Cardiac muscle cell (in vitro differentiated cells and primary cell): ENCODE results near the gene LYPD6B. TPM values are rescaled to one million over a fixed set of nuclear protein-coding genes. Genes with fewer than 3 reads are reported as not detected.

ENCODE experiments used
- DNase-seq, 2 donors: peaks; one replicate each; pipeline versions ENCODE4 v3.0.0 to v3.0.0-alpha.2; 2010 to 2017; ENCODE audit warnings: low read depth in 1 of 2, low spot score in 1 of 2
- H3K27ac ChIP-seq: fragments of 200-600 bp; sonication (generic); 2 replicates; pipeline ENCODE4 v1.5.1; 2016
- H3K27me3 ChIP-seq: fragments of 200-600 bp; sonication (generic); 2 replicates; pipeline ENCODE4 v1.6.0; 2016; ENCODE audit warnings: control low read depth
- H3K36me3 ChIP-seq: fragments of 200-600 bp; sonication (generic); 2 replicates; pipeline ENCODE4 v1.5.1; 2016; ENCODE audit warnings: control low read depth
- H3K4me1 ChIP-seq: fragments of 200-600 bp; sonication (generic); 2 replicates; pipeline ENCODE4 v1.8.1; 2017; ENCODE audit warnings: low read depth, mild to moderate bottlenecking, mixed run types
- H3K4me3 ChIP-seq: fragments of 200-600 bp; sonication (generic); 2 replicates; pipeline ENCODE4 v1.5.1; 2016; ENCODE audit warnings: mild to moderate bottlenecking
- H3K9me3 ChIP-seq: fragments of 200-600 bp; sonication (generic); 2 replicates; pipeline ENCODE4 v1.5.1; 2017; ENCODE audit warnings: low read depth, mild to moderate bottlenecking, control low read depth
- polyA plus RNA-seq: library from polyadenylated mRNA; unstranded; fragments of >200 nt; fragmentation: Nextera tagmentation; extraction: Ambion mirVana; gene quantifications from 2 replicates; pipeline ENCODE4 v1.2.1, GENCODE V29; 2016
- total RNA-seq: library from RNA; depleted of rRNA; stranded (reverse); fragments of >200 nt; gene quantifications from 2 replicates; pipeline ENCODE4 v1.2.3, GENCODE V29; 2016
- TF ChIP-seq, protein P1 (sequence below): IDR thresholded peaks from 2 replicates; pipeline ENCODE4 v1.5.1; 2012; ENCODE audit warnings: low read depth, mild to moderate bottlenecking, low read length

The LYPD6B gene
- total and polyA plus RNA-seq, 2 experiments from 2014 or later = 1.6 to 5.7 TPM

DNA sequence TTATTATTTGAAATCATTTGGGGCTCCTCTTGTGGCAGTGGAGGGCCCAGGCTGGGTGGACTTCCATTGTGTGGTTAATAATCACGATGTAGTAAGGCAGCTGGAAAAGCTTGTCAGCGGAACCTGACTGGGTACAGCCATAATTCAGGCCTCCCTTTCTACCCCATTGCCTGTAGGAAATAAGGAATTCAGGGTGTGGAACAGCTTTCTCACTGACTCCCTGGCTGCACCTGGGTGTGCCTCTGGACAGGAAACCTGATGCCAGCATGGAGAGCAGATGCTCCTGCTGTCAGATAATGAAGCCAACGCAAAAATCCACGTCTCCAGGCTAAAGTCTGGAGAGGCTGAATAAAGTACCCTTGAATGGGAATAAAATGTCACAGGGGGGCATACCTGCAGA is 44.2 kb downstream of the LYPD6B start:
- Histone ChIP-seq H3K27me3 (no peaks in the 10 kb centered on the region), H3K4me1 (peaks cover 16% of the 10 kb centered on the region), H3K36me3 (no peaks in the 10 kb centered on the region), H3K27ac (no peak overlapping the region), H3K9me3 (no peaks in the 10 kb centered on the region), H3K4me3 (no peak overlapping the region)
- no peak for DNase-seq
- TF ChIP-seq, protein P1, sequence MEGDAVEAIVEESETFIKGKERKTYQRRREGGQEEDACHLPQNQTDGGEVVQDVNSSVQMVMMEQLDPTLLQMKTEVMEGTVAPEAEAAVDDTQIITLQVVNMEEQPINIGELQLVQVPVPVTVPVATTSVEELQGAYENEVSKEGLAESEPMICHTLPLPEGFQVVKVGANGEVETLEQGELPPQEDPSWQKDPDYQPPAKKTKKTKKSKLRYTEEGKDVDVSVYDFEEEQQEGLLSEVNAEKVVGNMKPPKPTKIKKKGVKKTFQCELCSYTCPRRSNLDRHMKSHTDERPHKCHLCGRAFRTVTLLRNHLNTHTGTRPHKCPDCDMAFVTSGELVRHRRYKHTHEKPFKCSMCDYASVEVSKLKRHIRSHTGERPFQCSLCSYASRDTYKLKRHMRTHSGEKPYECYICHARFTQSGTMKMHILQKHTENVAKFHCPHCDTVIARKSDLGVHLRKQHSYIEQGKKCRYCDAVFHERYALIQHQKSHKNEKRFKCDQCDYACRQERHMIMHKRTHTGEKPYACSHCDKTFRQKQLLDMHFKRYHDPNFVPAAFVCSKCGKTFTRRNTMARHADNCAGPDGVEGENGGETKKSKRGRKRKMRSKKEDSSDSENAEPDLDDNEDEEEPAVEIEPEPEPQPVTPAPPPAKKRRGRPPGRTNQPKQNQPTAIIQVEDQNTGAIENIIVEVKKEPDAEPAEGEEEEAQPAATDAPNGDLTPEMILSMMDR = no peak

DNA sequence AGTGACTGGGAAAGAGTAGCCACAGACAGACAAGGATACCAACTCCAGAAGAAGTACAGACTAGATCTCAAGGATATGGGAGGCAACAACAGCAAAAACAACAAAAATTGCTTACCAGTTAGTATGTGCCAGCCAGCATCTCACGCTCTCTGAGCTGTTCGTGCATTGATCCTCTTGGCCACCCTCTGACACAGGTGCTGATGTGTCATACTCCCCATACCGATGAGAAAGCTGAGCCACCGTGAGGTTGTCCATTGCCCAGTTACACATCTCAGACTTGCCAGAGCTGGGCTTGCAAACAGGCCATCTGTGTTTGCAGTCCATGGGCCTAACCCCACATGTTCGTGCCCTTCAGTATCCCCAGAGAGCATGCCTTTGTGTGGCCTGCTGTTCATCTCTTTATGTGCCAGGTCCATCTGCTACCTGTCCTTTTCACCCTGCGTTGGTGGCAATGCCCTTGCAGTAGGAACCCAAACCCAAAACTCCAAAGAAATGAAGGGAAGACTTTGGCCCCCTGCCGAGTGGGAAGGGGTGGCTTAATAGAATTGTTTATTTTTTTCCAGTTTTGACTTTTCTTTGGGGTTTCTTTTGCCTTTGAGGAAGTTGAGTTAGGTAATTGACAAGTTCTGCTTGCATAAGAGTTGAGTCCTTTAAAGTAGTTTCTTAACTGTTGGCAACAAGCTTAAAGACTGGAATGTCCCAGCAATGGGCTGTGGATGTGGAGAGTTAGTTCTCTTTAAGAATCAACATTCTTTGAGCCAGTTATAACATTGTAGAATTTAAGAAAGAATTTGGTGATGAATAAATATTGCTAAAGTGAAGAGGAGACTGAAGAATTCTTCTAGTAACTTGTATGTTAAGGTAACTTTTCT is 46.7 kb downstream of the LYPD6B start:
- peak in 1 of 2 donors; percentile 27 for DNase-seq
- Histone ChIP-seq H3K4me3 (no peak overlapping the region), H3K36me3 (no peaks in the 10 kb centered on the region), H3K27ac (no peak overlapping the region), H3K9me3 (no peaks in the 10 kb centered on the region), H3K4me1 (peaks cover 11% of the 10 kb centered on the region), H3K27me3 (no peaks in the 10 kb centered on the region)
- TF ChIP-seq, protein P1 = no peak

DNA sequence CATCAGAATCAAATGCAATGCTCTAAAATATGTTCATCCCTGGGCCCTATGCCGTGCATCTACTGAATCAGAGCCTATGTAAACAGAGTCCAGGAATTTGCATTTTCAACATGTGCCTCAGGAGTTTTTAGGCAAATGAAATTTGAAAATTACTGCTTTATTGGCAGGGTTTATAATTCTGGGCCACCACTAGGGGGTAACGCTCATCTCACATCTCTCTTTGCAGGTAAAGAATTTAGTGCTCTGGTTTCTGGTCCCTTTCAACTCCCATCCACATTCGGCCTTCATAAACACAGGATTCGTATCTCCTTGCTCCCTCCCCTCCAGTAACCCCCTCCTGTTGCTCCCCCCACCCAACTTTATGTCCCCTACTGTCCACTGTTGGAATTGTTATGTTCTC is 49.3 kb downstream of the LYPD6B start:
- H3K9me3 ChIP-seq = no peaks in the 10 kb centered on the region
- H3K27me3 ChIP-seq = no peaks in the 10 kb centered on the region
- peaks cover 8% of the 10 kb centered on the region for H3K4me1 ChIP-seq
- TF ChIP-seq, protein P1 = peak; percentile 33
- H3K4me3 ChIP-seq = no peak overlapping the region
- no peak overlapping the region for H3K27ac ChIP-seq
- no peaks in the 10 kb centered on the region for H3K36me3 ChIP-seq
- DNase-seq = peak in 1 of 2 donors; percentile 8

DNA sequence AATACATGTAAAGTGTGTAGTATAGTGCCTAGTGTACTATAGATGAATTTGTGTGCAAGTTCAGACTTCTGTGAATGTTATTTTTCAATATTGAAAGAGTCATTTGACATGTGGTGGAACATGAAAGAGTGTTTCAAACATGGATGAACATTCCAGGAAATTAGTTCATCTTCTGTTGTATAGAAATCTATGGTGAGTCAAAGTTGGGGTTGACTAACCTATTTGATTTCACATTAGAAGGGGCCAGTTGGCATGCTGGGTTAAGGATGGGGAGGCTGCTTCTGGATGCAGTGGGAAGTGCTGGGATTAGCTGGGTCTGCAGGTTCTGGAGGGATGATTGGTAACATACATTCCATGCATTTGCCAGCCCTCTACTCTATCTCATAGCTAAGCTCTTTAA is 50.6 kb downstream of the LYPD6B start:
- H3K27ac ChIP-seq = no peak overlapping the region
- H3K9me3 ChIP-seq = no peaks in the 10 kb centered on the region
- no peak overlapping the region for H3K4me3 ChIP-seq
- no peaks in the 10 kb centered on the region for H3K27me3 ChIP-seq
- H3K36me3 ChIP-seq = no peaks in the 10 kb centered on the region
- H3K4me1 ChIP-seq = no peaks in the 10 kb centered on the region
- DNase-seq = no peak
- TF ChIP-seq, protein P1 = no peak

DNA sequence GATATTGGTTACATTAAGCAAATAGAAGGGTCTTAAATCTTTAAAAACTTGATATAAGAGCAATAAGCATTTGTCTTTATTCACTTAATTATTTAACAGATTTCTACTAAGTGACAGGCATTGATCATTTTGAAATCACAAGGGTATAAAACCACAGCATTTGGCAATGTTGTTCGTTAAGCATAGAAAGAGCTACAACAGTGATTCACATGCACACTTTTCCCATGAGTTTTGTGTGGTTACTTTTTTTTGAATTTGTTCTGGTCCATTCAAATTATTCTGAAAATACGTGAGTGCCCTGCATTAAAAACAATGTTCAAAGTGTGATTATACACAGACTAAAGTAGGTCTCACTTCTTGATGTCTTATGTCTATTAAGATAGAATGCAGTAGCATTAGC is 52.2 kb downstream of the LYPD6B start:
- Histone ChIP-seq H3K27me3 (no peaks in the 10 kb centered on the region), H3K27ac (no peak overlapping the region), H3K9me3 (no peaks in the 10 kb centered on the region), H3K36me3 (no peaks in the 10 kb centered on the region), H3K4me3 (no peak overlapping the region), H3K4me1 (no peaks in the 10 kb centered on the region)
- DNase-seq = no peak
- TF ChIP-seq, protein P1 = no peak
